HepG2 (cell line): ENCODE results near the gene NRL. TPM values are rescaled to one million over a fixed set of nuclear protein-coding genes. Genes with fewer than 3 reads are reported as not detected.

Experiments
- CENPBD1 ChIP-seq: sonication (generic); formaldehyde crosslinking; IDR thresholded peaks from 2 replicates; pipeline ENCODE4 v1.8.0; 2022; ENCODE audit warnings: missing genetic modification reagents, low read depth, mild to moderate bottlenecking, borderline replicate concordance
- MEIS1 ChIP-seq: sonication (generic); formaldehyde crosslinking; IDR thresholded peaks from 2 replicates; pipeline ENCODE4 v1.9.0; 2021; ENCODE audit warnings: mild to moderate bottlenecking, missing genetic modification reagents, moderate library complexity, borderline replicate concordance
- MIER3 ChIP-seq: IDR thresholded peaks from 2 replicates; pipeline ENCODE4 v1.6.1; 2016; ENCODE audit warnings: missing compliant biosample characterization, borderline replicate concordance
- NCOA5 ChIP-seq: sonication (generic); formaldehyde crosslinking; IDR thresholded peaks from 2 replicates; pipeline ENCODE4 v1.4.0; 2020; ENCODE audit warnings: missing genetic modification reagents
- PAX8 ChIP-seq: sonication (generic); formaldehyde crosslinking; IDR thresholded peaks from 2 replicates; pipeline ENCODE4 v1.8.0; 2022; ENCODE audit warnings: mild to moderate bottlenecking, missing genetic modification reagents, borderline replicate concordance
- PHF20 ChIP-seq: sonication (generic); formaldehyde crosslinking; IDR thresholded peaks from 2 replicates; pipeline ENCODE4 v1.5.0; 2020; ENCODE audit warnings: mild to moderate bottlenecking, missing genetic modification reagents
- PLSCR1 ChIP-seq: sonication (generic); formaldehyde crosslinking; IDR thresholded peaks from 2 replicates; pipeline ENCODE4 v1.5.0; 2020; ENCODE audit warnings: missing genetic modification reagents, mild to moderate bottlenecking, borderline replicate concordance
- SMAD1 ChIP-seq: sonication (generic); formaldehyde crosslinking; IDR thresholded peaks from 2 replicates; pipeline ENCODE4 v1.4.0; 2020; ENCODE audit warnings: missing genetic modification reagents, low read depth, mild to moderate bottlenecking, borderline replicate concordance
- THAP7 ChIP-seq: sonication (generic); formaldehyde crosslinking; IDR thresholded peaks from 2 replicates; pipeline ENCODE4 v1.8.1; 2023; ENCODE audit warnings: mild to moderate bottlenecking, missing genetic modification reagents
- THAP8 ChIP-seq: sonication (generic); formaldehyde crosslinking; IDR thresholded peaks from 2 replicates; pipeline ENCODE4 v1.5.1; 2020; ENCODE audit warnings: missing genetic modification reagents, mild to moderate bottlenecking, borderline replicate concordance
- TP53 ChIP-seq: sonication (generic); formaldehyde crosslinking; conservative IDR thresholded peaks from 2 replicates; pipeline ENCODE4 v1.4.0; 2020; ENCODE audit warnings: missing genetic modification reagents
- UBTF ChIP-seq: sonication (generic); formaldehyde crosslinking; IDR thresholded peaks from 2 replicates; pipeline ENCODE4 v1.4.0; 2020; ENCODE audit warnings: mild to moderate bottlenecking, missing genetic modification reagents
- ZFP82 ChIP-seq: sonication (generic); formaldehyde crosslinking; IDR thresholded peaks from 2 replicates; pipeline ENCODE4 v1.5.1; 2020; ENCODE audit warnings: mild to moderate bottlenecking, missing genetic modification reagents, borderline replicate concordance
- ZNF136 ChIP-seq: sonication (generic); formaldehyde crosslinking; IDR thresholded peaks from 2 replicates; pipeline ENCODE4 v1.8.1; 2022; ENCODE audit warnings: low read depth, mild to moderate bottlenecking, moderate library complexity, missing genetic modification reagents
- ZNF281 ChIP-seq: sonication (generic); formaldehyde crosslinking; IDR thresholded peaks from 2 replicates; pipeline ENCODE4 v1.4.0; 2020; ENCODE audit warnings: missing genetic modification reagents, borderline replicate concordance
- ZNF383 ChIP-seq: sonication (generic); formaldehyde crosslinking; IDR thresholded peaks from 2 replicates; pipeline ENCODE4 v1.4.0; 2020; ENCODE audit warnings: missing genetic modification reagents, mild to moderate bottlenecking, borderline replicate concordance
- ZNF639 ChIP-seq: conservative IDR thresholded peaks from 2 replicates; pipeline ENCODE4 v1.6.1; 2018; ENCODE audit warnings: missing genetic modification reagents
- polyA plus RNA-seq, 8 experiments: library from polyadenylated mRNA; depleted of rRNA in 3 of 8; stranded (reverse) in 7 of 8; unstranded in 1 of 8; fragments of >200 nt; fragmentation: Illumina TruSeq in 4 of 8; extraction: Trizol in 4 of 8; gene quantifications; 2 replicates each; pipeline versions ENCODE4 v1.2.1 to v1.2.3, GENCODE V29; 2011 to 2016; ENCODE audit warnings: low read depth in 4 of 8, missing spikeins in 1 of 8, mixed read lengths in 1 of 8; ENCODE audit not compliant: insufficient read depth in 1 of 8
- total RNA-seq, 5 experiments: library from RNA; depleted of rRNA; stranded (reverse); fragments of >200 nt; fragmentation: Illumina TruSeq; extraction: Trizol; gene quantifications; 2 replicates each; pipeline ENCODE4 v1.2.3, GENCODE V29; 2016; ENCODE audit warnings: low read depth in 1 of 5

NRL gene
- total and polyA plus RNA-seq, 2 of the 13 experiments (the other 11 are each of a cell fraction or from before 2014, with no cell fraction given) = 2.5 to 4.7 TPM

- TF ChIP-seq THAP8 (CRISPR knock-in tag) (no peak), PAX8 (CRISPR knock-in tag) (no peak), ZNF383 (no peak), NCOA5 (CRISPR knock-in tag) (no peak), UBTF (peak; percentile 17; the same call in 1 of the 2 replicates), ZNF639 (CRISPR knock-in tag) (no peak; the same call in 1 of the 2 replicates), THAP7 (0 out of 2 replicates have a peak, but pooled peaks have one; percentile 57), PLSCR1 (CRISPR knock-in tag) (no peak), ZNF281 (CRISPR knock-in tag) (0 out of 2 replicates have a peak, but pooled peaks have one; percentile 6), MIER3 (peak; percentile 84), ZFP82 (CRISPR knock-in tag) (no peak), TP53 (CRISPR knock-in tag) (no peak), PHF20 (CRISPR knock-in tag) (no peak), SMAD1 (peak; percentile 32; the same call in 1 of the 2 replicates), CENPBD1 (CRISPR knock-in tag) (no peak), ZNF136 (CRISPR knock-in tag) (no peak), MEIS1 (CRISPR knock-in tag) (peak; percentile 75; the same call in 1 of the 2 replicates)
Observed at GRCh38 chr14:24130717-24131548, 16.2 kb upstream of the NRL start (continued).
